Measurements from ENCODE around the gene RCAN2.

DNA sequence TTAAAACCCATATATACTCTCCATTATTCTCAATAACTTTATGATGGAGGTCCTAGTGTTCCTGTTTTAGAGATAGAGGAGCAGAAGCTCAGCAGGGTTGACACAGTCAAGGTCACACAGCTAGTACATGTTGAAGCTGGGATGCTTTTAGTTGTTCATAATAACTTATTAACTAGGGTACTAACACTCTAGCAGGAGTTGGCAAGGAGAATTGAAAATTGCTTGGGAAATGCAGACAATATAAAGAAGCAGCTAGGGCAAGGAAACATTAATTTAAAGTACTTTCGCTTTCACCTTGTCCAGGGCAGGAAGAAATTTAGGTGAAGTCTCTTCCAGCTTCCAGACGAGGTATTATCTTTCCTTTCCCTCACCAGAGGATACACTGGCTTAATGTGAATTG lies 133.7 kb downstream of the RCAN2 start:
- TF ChIP-seq POLR2AphosphoS5 (IDR thresholded peaks at IDR 0.05) (no peak), RAD21 (conservative IDR thresholded peaks at IDR 0.05) (no peak), EP300 (conservative IDR thresholded peaks at IDR 0.05; ENCODE audit: poor library complexity, severe bottlenecking) (no peak), MXI1 (conservative IDR thresholded peaks at IDR 0.05; ENCODE audit: poor library complexity, severe bottlenecking) (no peak), SMC3 (conservative IDR thresholded peaks at IDR 0.05; ENCODE audit: poor library complexity) (no peak), EZH2 (IDR thresholded peaks at IDR 0.05; ENCODE audit: borderline replicate concordance, insufficient read depth, low read length, poor library complexity, severe bottlenecking) (no peak)
- TF ChIP-seq, protein P1, sequence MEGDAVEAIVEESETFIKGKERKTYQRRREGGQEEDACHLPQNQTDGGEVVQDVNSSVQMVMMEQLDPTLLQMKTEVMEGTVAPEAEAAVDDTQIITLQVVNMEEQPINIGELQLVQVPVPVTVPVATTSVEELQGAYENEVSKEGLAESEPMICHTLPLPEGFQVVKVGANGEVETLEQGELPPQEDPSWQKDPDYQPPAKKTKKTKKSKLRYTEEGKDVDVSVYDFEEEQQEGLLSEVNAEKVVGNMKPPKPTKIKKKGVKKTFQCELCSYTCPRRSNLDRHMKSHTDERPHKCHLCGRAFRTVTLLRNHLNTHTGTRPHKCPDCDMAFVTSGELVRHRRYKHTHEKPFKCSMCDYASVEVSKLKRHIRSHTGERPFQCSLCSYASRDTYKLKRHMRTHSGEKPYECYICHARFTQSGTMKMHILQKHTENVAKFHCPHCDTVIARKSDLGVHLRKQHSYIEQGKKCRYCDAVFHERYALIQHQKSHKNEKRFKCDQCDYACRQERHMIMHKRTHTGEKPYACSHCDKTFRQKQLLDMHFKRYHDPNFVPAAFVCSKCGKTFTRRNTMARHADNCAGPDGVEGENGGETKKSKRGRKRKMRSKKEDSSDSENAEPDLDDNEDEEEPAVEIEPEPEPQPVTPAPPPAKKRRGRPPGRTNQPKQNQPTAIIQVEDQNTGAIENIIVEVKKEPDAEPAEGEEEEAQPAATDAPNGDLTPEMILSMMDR (IDR thresholded peaks at IDR 0.05; ENCODE audit: poor library complexity, severe bottlenecking): no peak
- TF ChIP-seq, protein P2, sequence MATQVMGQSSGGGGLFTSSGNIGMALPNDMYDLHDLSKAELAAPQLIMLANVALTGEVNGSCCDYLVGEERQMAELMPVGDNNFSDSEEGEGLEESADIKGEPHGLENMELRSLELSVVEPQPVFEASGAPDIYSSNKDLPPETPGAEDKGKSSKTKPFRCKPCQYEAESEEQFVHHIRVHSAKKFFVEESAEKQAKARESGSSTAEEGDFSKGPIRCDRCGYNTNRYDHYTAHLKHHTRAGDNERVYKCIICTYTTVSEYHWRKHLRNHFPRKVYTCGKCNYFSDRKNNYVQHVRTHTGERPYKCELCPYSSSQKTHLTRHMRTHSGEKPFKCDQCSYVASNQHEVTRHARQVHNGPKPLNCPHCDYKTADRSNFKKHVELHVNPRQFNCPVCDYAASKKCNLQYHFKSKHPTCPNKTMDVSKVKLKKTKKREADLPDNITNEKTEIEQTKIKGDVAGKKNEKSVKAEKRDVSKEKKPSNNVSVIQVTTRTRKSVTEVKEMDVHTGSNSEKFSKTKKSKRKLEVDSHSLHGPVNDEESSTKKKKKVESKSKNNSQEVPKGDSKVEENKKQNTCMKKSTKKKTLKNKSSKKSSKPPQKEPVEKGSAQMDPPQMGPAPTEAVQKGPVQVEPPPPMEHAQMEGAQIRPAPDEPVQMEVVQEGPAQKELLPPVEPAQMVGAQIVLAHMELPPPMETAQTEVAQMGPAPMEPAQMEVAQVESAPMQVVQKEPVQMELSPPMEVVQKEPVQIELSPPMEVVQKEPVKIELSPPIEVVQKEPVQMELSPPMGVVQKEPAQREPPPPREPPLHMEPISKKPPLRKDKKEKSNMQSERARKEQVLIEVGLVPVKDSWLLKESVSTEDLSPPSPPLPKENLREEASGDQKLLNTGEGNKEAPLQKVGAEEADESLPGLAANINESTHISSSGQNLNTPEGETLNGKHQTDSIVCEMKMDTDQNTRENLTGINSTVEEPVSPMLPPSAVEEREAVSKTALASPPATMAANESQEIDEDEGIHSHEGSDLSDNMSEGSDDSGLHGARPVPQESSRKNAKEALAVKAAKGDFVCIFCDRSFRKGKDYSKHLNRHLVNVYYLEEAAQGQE (IDR thresholded peaks at IDR 0.05; ENCODE audit: borderline replicate concordance): no peak
